SJSA1 (cell line): ENCODE results near the gene EHHADH. TPM values are rescaled to one million over a fixed set of nuclear protein-coding genes. Genes with fewer than 3 reads are reported as not detected.
"Not testable (repeated sequence)": the region's sequence is repeated elsewhere in the genome, so short reads cannot be mapped to it uniquely, and the experiment has no call there.

ENCODE experiments used
- DNase-seq, 2 experiments: peaks; one replicate each; pipeline ENCODE4 v3.0.0-alpha.2; 2015 to 2020; ENCODE audit warnings: low spot score in 2 of 2, low read depth in 1 of 2
- H3K27ac ChIP-seq: fragments of 250-450 bp; sonication (Bioruptor Pico); 2 replicates; pipeline ENCODE4 v1.5.1; 2020; ENCODE audit warnings: mild to moderate bottlenecking, moderate library complexity
- H3K27me3 ChIP-seq: fragments of 250-450 bp; sonication (Bioruptor Pico); replicated peaks from 2 replicates; pipeline ENCODE4 v1.5.1; 2020; ENCODE audit warnings: mild to moderate bottlenecking, moderate library complexity
- H3K36me3 ChIP-seq: fragments of 250-450 bp; sonication (Bioruptor Pico); 2 replicates; pipeline ENCODE4 v1.5.1; 2020; ENCODE audit warnings: mild to moderate bottlenecking
- H3K4me1 ChIP-seq: fragments of 250-450 bp; sonication (Bioruptor Pico); replicated peaks from 2 replicates; pipeline ENCODE4 v1.6.1; 2021; ENCODE audit warnings: mild to moderate bottlenecking
- H3K4me3 ChIP-seq: fragments of 250-450 bp; sonication (Bioruptor Pico); 2 replicates; pipeline ENCODE4 v1.5.1; 2020; ENCODE audit warnings: mild to moderate bottlenecking
- H3K9me3 ChIP-seq: fragments of 250-450 bp; sonication (Bioruptor Pico); replicated peaks from 2 replicates; pipeline ENCODE4 v1.5.1; 2020; ENCODE audit warnings: mild to moderate bottlenecking
- total RNA-seq: library from RNA; depleted of rRNA; stranded (reverse); fragments of >200 nt; shearing (Covaris generic); gene quantifications from 2 replicates; pipeline ENCODE4 v1.2.3, GENCODE V29; 2014

The EHHADH gene
- total RNA-seq, 1 experiment from 2014 or later, result 4.6 TPM

DNA sequence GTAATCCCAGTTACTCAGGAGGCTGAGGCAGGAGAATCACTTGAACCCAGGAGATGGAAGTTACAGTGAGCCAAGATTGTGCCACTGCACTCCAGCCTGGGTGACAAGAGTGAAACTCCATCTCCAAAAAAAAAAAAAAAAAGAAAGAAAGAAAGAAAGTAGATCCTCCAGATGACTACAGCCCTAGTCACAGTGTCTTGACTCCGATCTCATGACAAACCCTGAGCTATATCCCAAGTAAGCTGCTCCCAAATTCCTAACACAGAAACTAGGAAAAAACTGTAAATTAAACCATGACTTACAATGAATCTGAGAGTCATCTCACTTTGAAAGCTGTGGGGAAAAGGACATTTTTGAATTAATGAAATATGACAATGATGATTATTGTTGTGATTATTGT lies 27.3 kb downstream of the EHHADH start:
- H3K4me1 ChIP-seq, H3K36me3 ChIP-seq, H3K27me3 ChIP-seq, DNase-seq, H3K9me3 ChIP-seq, H3K4me3 ChIP-seq, H3K27ac ChIP-seq: not testable (repeated sequence)

DNA sequence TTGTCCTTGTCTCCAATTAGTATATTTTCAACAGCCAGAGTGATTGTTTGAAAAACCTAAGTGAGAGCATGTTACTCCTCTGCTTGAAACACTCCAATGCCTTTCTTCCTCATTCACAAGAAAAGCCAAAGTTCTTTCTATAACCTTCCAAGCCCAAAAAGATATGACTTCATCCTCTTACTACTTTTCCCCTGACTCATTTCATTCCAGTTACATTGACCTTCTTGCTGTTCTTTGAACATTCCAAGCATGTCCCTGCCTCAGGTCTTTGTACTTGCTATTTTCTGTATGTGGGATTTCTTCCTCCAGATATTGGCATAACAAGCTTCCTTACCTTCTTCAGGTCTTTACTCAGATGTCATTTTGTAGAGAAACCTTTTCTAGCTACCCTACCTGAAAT lies 28.3 kb downstream of the EHHADH start:
- H3K4me1 ChIP-seq, result peaks cover 7% of the 10 kb centered on the region; the same call in 1 of the 2 replicates
- no peaks in the 10 kb centered on the region for H3K9me3 ChIP-seq
- no peaks in the 10 kb centered on the region for H3K27me3 ChIP-seq
- no peak overlapping the region for H3K4me3 ChIP-seq
- DNase-seq, result peak in 1 of 2 experiments; percentile 18
- H3K27ac ChIP-seq, result no peak overlapping the region
- H3K36me3 ChIP-seq, result no peaks in the 10 kb centered on the region

DNA sequence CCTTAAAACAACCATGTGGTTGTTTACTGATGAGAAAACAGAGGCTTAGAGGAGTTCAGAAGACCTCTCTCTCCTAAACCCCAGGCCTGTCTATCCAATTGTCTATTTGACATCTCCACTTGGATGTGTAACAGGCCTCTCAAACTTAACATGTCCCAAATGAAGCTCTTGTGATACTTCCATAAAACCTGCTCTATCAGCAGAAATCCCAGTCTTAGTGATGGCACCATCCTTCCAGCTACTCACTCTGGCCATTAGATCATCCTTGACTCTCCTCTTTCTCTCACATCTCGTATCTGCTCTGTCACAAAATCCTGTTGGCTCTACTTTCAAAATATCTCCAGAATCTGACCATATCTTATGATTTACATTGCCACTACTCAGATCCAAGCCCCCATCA lies 28.8 kb downstream of the EHHADH start:
- no peak overlapping the region for H3K4me3 ChIP-seq
- no peak overlapping the region for H3K27ac ChIP-seq

DNA sequence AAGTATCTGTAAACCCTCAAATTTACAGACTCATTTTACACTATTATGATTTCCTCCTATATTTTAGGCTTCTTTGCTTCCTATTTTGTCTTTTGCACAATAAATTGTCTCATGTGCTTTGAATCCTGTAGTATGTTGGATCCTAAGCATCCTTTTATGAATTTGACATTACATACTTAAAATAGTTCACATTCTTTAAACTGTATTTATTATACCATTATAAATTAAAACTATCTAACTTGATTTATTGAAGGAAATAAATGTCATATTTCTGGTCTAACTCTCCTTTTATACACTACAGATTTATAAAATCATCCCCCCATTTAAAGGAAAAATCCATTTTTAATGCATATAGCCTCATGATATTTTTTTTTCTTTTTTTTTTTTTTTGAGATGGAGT lies 32.6 kb downstream of the EHHADH start:
- no peaks in the 10 kb centered on the region for H3K27me3 ChIP-seq
- H3K36me3 ChIP-seq, result no peaks in the 10 kb centered on the region
- no peak for DNase-seq
- H3K4me3 ChIP-seq, result no peak overlapping the region
- peaks cover 7% of the 10 kb centered on the region; the same call in 1 of the 2 replicates for H3K4me1 ChIP-seq
- no peaks in the 10 kb centered on the region for H3K9me3 ChIP-seq
- H3K27ac ChIP-seq, result no peak overlapping the region

More for the DNA sequence above, 28.8 kb downstream of the EHHADH start:
- Histone ChIP-seq H3K4me1 (peaks cover 7% of the 10 kb centered on the region; the same call in 1 of the 2 replicates), H3K27me3 (no peaks in the 10 kb centered on the region), H3K9me3 (no peaks in the 10 kb centered on the region), H3K36me3 (no peaks in the 10 kb centered on the region)
- DNase-seq, result no peak

DNA sequence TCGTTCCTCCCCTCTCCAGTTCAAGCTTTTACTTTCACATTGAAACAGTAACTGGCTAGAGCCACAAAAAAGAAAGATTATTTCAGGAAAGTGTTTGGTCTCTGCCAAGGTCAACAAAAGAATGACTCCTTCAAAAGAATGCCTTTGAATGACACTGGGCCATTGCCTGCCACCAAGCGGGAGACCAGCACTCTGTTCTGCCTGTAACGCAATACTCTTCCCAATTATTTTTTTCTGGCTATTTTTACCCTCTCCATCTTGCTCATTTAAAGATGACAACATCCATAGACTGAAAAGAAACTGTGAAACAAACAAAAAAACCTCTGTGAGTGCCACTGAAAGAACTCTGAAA lies 37.3 kb downstream of the EHHADH start:
- Histone ChIP-seq H3K27me3 (no peaks in the 10 kb centered on the region), H3K36me3 (no peaks in the 10 kb centered on the region), H3K27ac (peak overlapping the region; percentile 21; the same call in 1 of the 2 replicates), H3K4me3 (peak overlapping the region; percentile 18), H3K4me1 (no peaks in the 10 kb centered on the region), H3K9me3 (no peaks in the 10 kb centered on the region)
- peak in 1 of 2 experiments; percentile 43 for DNase-seq

DNA sequence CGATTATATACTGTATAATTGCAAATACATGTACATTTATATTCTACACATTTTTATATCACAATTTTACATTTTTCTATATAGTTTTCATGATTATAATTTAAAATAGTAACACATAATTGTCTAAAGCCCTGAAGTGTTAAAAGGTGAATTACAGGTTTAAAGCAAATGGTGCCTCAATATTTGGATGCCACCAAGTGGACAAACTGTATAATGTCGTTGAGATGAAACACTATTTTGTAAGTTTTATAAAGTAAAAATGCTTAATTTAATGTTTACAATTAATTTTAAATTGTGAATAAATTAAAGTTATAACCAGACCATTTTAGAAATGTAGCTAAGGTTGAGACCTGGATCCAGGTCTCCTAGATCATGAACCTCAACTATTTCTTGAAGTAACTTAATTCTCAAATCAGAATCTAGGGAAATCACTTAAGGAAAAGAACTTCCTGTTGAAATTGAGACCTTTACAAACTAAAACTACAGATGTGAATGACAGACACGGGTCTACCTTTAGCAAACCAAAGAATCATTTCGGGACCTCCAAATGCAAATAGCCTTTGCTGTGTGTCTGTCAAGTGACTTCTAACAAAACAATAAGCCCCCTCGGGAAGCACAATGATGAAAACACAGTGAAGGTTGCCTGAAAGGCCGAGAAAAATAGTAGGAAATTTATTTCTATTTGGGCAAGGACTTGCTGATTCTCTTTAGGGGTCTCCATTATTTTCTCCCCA lies 37.8 kb downstream of the EHHADH start:
- no peaks in the 10 kb centered on the region for H3K36me3 ChIP-seq
- H3K27ac ChIP-seq, result peak overlapping the region; percentile 21; the same call in 1 of the 2 replicates
- H3K27me3 ChIP-seq, result no peaks in the 10 kb centered on the region
- DNase-seq, result peak in 1 of 2 experiments; percentile 6
- H3K4me1 ChIP-seq, result no peaks in the 10 kb centered on the region
- H3K9me3 ChIP-seq, result no peaks in the 10 kb centered on the region
- H3K4me3 ChIP-seq, result peak overlapping the region; percentile 18

DNA sequence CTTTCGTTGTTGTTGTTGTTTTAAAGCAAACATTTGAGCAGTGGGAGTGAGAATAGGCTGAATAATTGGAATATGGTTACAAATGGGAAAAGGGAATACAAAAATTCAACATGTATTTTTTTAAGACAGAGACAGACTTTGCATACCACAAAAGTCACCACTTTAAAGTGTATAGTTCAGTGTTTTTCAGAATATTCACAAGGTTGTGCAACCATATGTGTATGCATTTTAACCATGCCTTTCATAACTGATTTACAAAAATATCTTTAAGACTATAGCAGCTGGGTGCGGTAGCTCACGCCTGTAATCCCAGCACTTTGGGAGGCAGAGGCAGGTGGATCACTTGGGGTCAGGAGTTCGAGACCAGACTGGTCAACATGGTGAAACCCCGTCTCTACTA lies 41.3 kb downstream of the EHHADH start:
- Histone ChIP-seq H3K27me3 (no peaks in the 10 kb centered on the region), H3K9me3 (no peaks in the 10 kb centered on the region), H3K4me3 (no peak overlapping the region), H3K36me3 (no peaks in the 10 kb centered on the region), H3K4me1 (no peaks in the 10 kb centered on the region), H3K27ac (no peak overlapping the region)
- no peak for DNase-seq

DNA sequence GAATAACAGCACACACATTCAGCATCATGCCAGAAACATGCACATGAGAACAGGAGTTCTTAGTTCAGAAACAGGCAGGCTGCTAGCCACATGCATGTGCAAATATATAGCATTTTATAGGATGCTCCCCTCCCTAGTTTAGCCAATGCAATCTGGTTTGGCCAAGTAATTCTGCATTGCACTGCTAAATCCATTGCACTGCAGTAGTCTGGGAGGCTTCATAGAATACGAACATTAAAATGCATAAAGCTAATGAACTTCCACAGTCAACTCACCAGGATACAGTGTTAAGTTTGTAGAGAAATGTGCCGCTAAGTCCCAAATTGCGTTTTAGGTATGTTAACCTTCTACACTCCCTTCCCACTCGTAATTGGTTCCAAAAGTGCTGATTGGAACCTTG lies 41.8 kb downstream of the EHHADH start:
- Histone ChIP-seq H3K36me3 (no peaks in the 10 kb centered on the region), H3K4me3 (no peak overlapping the region), H3K9me3 (no peaks in the 10 kb centered on the region), H3K27me3 (no peaks in the 10 kb centered on the region), H3K4me1 (no peaks in the 10 kb centered on the region), H3K27ac (no peak overlapping the region)
- no peak for DNase-seq

DNA sequence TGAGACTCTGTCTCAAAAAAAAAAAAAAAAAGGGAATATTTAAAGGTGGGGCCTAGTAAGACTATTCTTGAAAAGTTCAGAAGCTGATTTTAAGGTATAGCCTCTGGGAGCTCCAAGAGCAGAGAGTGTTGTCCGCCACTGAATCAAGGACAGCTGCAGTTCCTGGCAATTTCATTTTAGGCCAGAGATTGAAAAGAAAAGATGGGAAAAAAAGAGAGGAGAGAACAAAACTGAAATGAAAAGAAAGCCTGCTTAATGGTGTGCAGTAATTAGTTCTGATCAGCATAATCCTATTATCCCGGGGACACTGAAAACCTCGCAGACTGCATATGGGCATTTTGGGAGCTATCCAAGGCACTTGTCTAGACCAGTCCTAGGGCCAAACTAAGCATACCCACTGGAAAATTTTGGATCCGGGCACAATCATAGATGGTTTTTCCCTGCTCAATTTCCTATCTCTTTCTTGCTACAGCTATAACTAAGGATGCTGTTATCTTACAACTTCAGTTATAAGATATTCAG lies 43.2 kb downstream of the EHHADH start:
- Histone ChIP-seq H3K27me3 (no peaks in the 10 kb centered on the region), H3K27ac (no peak overlapping the region), H3K9me3 (no peaks in the 10 kb centered on the region), H3K4me1 (no peaks in the 10 kb centered on the region), H3K4me3 (no peak overlapping the region), H3K36me3 (no peaks in the 10 kb centered on the region)
- DNase-seq, result no peak

DNA sequence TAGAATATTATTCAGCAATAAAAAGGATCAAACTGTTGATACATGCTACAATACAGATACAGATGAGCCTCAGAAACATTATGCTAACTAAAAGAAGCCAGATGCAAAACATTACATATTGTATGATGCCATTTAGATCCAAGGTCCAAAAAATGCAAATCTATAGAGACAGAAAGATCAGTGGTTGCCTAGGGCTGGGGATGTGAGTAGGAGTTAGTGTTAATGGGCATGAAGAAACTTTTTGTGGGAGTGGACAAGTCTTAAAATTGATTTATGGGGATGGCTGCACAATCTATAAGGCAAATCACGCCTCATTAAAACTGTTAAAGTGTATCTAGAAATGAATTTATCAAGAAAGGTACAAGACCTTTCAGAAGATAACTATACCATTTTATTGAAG lies 45.0 kb downstream of the EHHADH start:
- DNase-seq, result no peak
- no peak overlapping the region for H3K27ac ChIP-seq
- H3K4me1 ChIP-seq, result no peaks in the 10 kb centered on the region
- H3K9me3 ChIP-seq, result no peaks in the 10 kb centered on the region
- no peak overlapping the region for H3K4me3 ChIP-seq
- H3K27me3 ChIP-seq, result no peaks in the 10 kb centered on the region
- no peaks in the 10 kb centered on the region for H3K36me3 ChIP-seq

DNA sequence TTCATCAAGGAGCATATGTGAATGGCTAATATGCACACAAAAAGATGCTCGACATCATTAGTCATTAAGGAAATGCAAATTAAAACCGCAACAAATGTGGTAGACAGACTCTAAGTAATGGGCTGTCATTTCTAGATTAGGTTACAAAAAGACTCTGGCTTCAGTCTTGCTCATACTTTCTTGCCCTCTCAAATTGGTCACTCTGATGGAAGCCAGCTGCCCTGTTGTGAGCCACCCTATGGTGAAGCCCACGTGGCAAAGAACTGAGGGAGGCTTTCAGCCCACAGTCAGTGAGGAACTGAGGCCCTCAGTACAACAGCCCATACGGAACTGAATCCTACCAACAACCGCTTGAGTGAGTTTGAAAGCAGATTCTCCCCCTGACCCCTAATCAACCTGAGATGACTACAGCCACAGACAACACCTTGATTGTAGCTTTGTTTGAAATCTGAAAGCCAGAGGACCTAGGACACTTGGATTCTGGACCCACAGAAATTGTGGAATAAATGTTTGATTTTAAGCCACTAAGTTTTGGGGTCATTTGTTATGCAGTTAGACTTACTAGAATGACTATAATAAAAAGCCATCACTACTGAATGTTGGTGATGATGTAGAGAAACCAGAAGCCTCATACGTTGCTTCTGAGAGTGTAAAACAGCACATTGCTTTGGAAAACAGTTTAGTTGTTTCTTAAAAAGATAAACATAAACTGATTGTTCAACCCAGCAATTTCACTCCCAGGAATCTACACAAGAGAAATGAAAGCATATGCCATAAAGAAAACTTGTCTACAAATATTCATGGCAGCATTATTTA lies 45.7 kb downstream of the EHHADH start:
- Histone ChIP-seq H3K27me3 (no peaks in the 10 kb centered on the region), H3K9me3 (no peaks in the 10 kb centered on the region), H3K4me1 (no peaks in the 10 kb centered on the region), H3K27ac (no peak overlapping the region), H3K36me3 (no peaks in the 10 kb centered on the region), H3K4me3 (no peak overlapping the region)
- DNase-seq, result no peak

DNA sequence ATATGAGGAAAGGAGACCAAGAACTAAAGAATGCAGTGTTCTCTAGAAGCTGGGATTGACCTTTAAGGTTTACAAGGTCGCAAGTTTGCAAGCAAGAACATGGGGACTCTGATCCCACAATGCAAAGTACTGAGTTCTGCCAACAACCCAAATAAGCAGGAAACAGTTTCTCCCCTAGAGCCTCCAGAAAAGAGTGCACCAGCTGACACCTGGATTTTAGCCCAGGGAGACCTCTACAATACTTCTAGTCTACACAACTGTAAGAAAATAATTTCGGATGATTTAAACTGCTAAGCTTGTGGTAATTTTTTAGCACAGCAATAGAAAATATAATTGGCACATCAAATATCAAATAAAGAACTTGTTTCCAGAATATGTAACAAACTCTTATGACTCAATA lies 46.4 kb downstream of the EHHADH start:
- no peaks in the 10 kb centered on the region for H3K27me3 ChIP-seq
- no peak overlapping the region for H3K27ac ChIP-seq
- no peak overlapping the region for H3K4me3 ChIP-seq
- H3K4me1 ChIP-seq, result no peaks in the 10 kb centered on the region
- no peaks in the 10 kb centered on the region for H3K36me3 ChIP-seq
- DNase-seq, result no peak
- H3K9me3 ChIP-seq, result no peaks in the 10 kb centered on the region

DNA sequence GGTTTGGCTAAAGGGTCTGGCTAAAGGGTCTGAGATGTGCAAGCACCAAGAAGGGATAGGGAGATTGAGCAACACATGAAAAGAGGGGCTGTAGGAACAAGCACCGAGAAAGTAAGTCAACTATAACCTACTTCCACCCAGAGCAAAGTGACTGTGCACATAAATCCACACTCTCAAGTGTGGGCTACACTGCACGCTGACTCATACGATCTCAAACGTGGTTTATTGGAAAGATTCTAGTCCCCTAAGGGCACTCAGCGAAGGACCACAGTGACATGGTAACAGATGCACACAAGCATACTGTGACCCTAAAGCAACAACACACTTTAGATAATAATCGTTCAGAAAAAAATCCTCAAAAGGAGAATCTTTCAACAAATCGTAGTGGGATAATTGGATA lies 48.0 kb downstream of the EHHADH start:
- H3K27me3 ChIP-seq, result no peaks in the 10 kb centered on the region
- no peak for DNase-seq

DNA sequence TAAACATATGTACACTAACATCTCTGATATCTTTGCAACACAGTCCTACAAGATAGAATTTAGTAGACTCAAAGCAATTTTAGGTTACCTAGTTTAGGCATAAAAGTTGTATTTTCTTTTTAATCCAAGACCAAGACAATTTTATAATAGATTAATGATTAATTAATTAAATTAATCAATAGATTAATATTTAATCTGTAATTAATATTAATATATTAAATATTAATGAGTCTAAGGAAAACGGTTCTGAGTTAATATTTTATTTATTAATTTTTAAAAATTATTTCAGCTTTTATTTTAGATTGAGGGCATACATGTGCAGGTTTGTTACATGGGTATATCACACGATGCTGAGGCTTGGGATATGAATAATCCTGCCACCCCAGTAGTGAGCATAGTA lies 49.0 kb downstream of the EHHADH start:
- no peaks in the 10 kb centered on the region for H3K4me1 ChIP-seq

More for the DNA sequence above, 48.0 kb downstream of the EHHADH start:
- Histone ChIP-seq H3K4me1 (no peaks in the 10 kb centered on the region), H3K27ac (no peak overlapping the region), H3K9me3 (no peaks in the 10 kb centered on the region), H3K36me3 (no peaks in the 10 kb centered on the region), H3K4me3 (no peak overlapping the region)

More for the DNA sequence above, 49.0 kb downstream of the EHHADH start:
- H3K27me3 ChIP-seq, result no peaks in the 10 kb centered on the region
- no peak overlapping the region for H3K4me3 ChIP-seq
- H3K27ac ChIP-seq, result no peak overlapping the region
- no peaks in the 10 kb centered on the region for H3K36me3 ChIP-seq
- DNase-seq, result no peak
- H3K9me3 ChIP-seq, result no peaks in the 10 kb centered on the region
